HepG2 (cell line): ENCODE data around the gene NKIRAS1.

Experiments
- ATF1 ChIP-seq: IDR thresholded peaks from 2 replicates; pipeline ENCODE4 v1.6.1; 2016; ENCODE audit warnings: mild to moderate bottlenecking, control low read depth
- E2F1 ChIP-seq: sonication (generic); formaldehyde crosslinking; IDR thresholded peaks from 2 replicates; pipeline ENCODE4 v1.5.0; 2020; ENCODE audit warnings: missing genetic modification reagents
- MAFK ChIP-seq, 2 experiments: IDR thresholded peaks in 1 of 2; conservative IDR thresholded peaks in 1 of 2; 2 replicates each; pipeline ENCODE4 v1.6.1; 2011; ENCODE audit warnings: improper control_type of control experiment in 2 of 2, low read length in 2 of 2
- MAZ ChIP-seq, 2 experiments: sonication (generic) in 1 of 2; formaldehyde crosslinking in 1 of 2; IDR thresholded peaks; 2 replicates each; pipeline versions ENCODE4 v1.5.0 to v1.6.1; 2012 to 2020; ENCODE audit warnings: low read depth in 2 of 2, mild to moderate bottlenecking in 2 of 2, borderline replicate concordance in 1 of 2, improper control_type of control experiment in 1 of 2, low read length in 1 of 2, missing genetic modification reagents in 1 of 2, moderate library complexity in 1 of 2
- POLR2AphosphoS5 ChIP-seq: IDR thresholded peaks from 2 replicates; pipeline ENCODE4 v1.6.1; 2012; ENCODE audit warnings: low read depth, low read length
- PRMT3 ChIP-seq: sonication (generic); formaldehyde crosslinking; IDR thresholded peaks from 2 replicates; pipeline ENCODE4 v1.8.1; 2022; ENCODE audit warnings: low read depth, mild to moderate bottlenecking, moderate library complexity, missing genetic modification reagents, borderline replicate concordance
- SMC3 ChIP-seq: IDR thresholded peaks from 2 replicates; pipeline ENCODE4 v1.6.1; 2011; ENCODE audit warnings: low read length, improper control_type of control experiment
- ZBTB33 ChIP-seq: sonication (generic); formaldehyde crosslinking; IDR thresholded peaks from 2 replicates; pipeline ENCODE4 v1.4.0; 2020; ENCODE audit warnings: missing genetic modification reagents
- TF ChIP-seq, protein P1 (sequence below): sonication (generic); formaldehyde crosslinking; IDR thresholded peaks from 2 replicates; pipeline ENCODE4 v1.5.0; 2020; ENCODE audit warnings: mild to moderate bottlenecking, missing genetic modification reagents, moderate library complexity

DNA sequence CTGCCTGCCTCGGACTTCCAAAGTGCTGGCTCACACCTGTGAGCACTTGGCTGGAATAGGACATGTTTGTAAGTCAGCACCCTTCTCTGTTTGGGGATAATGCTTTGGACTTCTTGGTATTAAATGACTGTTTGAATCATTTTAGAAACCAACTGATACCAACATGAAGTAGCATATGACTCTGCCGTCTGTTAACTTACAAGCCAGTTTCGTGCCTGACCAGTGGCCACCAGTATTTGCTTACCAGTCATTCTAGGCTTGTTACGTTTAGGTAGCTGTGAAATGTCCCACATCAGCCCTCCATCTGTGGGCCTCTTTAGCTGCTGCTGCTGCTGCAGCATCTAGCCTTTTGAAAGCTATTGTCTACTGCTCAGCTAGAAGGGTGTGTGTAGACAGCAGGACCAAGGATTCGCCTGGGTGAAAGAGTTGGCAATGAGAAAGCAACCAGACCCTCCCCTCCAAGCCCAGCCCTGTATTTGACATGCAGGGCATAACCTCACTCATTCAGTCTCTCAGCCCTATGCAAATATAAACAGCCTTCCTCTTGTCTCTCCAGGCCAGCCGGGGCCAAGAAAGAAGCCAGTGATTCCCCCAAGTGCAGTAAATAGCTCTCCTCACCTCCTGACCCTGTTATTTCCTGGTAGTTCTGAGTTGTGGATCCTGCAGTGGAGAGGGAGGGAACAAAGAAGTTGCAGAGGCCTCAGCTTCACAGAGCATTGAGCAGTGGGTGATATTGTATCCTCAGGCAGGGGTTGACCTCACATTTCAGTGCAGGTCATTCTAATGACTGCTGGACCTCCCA, 51.0 kb downstream of the NKIRAS1 start:
- TF ChIP-seq E2F1 (no peak), PRMT3 (CRISPR knock-in tag) (no peak), ATF1 (no peak), MAZ (IDR thresholded peaks at IDR 0.05; ENCODE audit: borderline replicate concordance, low read depth, low read length) (no peak), MAZ (CRISPR knock-in tag; IDR thresholded peaks at IDR 0.05; ENCODE audit: low read depth) (no peak), ZBTB33 (no peak), POLR2AphosphoS5 (no peak), MAFK (conservative IDR thresholded peaks at IDR 0.05 in 1 of 2, IDR thresholded peaks at IDR 0.05 in 1 of 2; ENCODE audit: low read length in 2 of 2) (no peak), SMC3 (no peak)
- TF ChIP-seq, protein P1, sequence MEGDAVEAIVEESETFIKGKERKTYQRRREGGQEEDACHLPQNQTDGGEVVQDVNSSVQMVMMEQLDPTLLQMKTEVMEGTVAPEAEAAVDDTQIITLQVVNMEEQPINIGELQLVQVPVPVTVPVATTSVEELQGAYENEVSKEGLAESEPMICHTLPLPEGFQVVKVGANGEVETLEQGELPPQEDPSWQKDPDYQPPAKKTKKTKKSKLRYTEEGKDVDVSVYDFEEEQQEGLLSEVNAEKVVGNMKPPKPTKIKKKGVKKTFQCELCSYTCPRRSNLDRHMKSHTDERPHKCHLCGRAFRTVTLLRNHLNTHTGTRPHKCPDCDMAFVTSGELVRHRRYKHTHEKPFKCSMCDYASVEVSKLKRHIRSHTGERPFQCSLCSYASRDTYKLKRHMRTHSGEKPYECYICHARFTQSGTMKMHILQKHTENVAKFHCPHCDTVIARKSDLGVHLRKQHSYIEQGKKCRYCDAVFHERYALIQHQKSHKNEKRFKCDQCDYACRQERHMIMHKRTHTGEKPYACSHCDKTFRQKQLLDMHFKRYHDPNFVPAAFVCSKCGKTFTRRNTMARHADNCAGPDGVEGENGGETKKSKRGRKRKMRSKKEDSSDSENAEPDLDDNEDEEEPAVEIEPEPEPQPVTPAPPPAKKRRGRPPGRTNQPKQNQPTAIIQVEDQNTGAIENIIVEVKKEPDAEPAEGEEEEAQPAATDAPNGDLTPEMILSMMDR = no peak
